Ascending aorta (tissue), 2 donors: ENCODE data around the gene ATXN1. TPM values are rescaled to one million over a fixed set of nuclear protein-coding genes. Genes with fewer than 3 reads are reported as not detected.

Experiments
- DNase-seq, 2 donors: peaks; one replicate each; pipeline ENCODE4 v3.0.0-alpha.2; 2019; ENCODE audit warnings: low spot score in 2 of 2
- H3K27ac ChIP-seq, 2 donors: fragments of 200-600 bp; sonication (generic); one replicate each; pipeline ENCODE4 v1.5.1; 2016 to 2017; ENCODE audit warnings: mild to moderate bottlenecking in 1 of 2
- H3K27me3 ChIP-seq: fragments of 200-600 bp; sonication (generic); one replicate; pipeline ENCODE4 v1.5.1; 2017
- H3K36me3 ChIP-seq, 2 donors: fragments of 200-600 bp; sonication (generic); one replicate each; pipeline ENCODE4 v1.5.1; 2016
- H3K4me1 ChIP-seq, 2 donors: fragments of 200-600 bp; sonication (generic); one replicate each; pipeline ENCODE4 v1.5.1; 2016 to 2017; ENCODE audit warnings: mild to moderate bottlenecking in 1 of 2
- H3K4me3 ChIP-seq, 2 donors: fragments of 200-600 bp; sonication (generic); one replicate each; pipeline ENCODE4 v1.5.1; 2016 to 2017; ENCODE audit warnings: mild to moderate bottlenecking in 1 of 2
- H3K9me3 ChIP-seq, 2 donors: fragments of 200-600 bp; sonication (generic); one replicate each; pipeline ENCODE4 v1.5.1; 2016
- CTCF ChIP-seq, 3 experiments: fragments of 200-600 bp in 2 of 3; fragments of 450-650 bp in 1 of 3; sonication (generic) in 2 of 3; IDR thresholded peaks; one replicate each; pipeline ENCODE4 v1.5.1; 2016 to 2019; ENCODE audit warnings: antibody characterized with exemption in 3 of 3, mild to moderate bottlenecking in 1 of 3, moderate library complexity in 1 of 3
- intact Hi-C: fragments of 100-400 bp; cut with DNase I; formaldehyde crosslinking; loops from one replicate; pipeline ENCODE4 v1.15.1; 2023
- total RNA-seq: library from RNA; depleted of rRNA; stranded (reverse); fragments of >200 nt; gene quantifications from one replicate; pipeline ENCODE4 v1.1.0, GENCODE V29; 2016

The ATXN1 gene
- total RNA-seq, 1 donor from 2014 or later = 68.3 TPM

DNA sequence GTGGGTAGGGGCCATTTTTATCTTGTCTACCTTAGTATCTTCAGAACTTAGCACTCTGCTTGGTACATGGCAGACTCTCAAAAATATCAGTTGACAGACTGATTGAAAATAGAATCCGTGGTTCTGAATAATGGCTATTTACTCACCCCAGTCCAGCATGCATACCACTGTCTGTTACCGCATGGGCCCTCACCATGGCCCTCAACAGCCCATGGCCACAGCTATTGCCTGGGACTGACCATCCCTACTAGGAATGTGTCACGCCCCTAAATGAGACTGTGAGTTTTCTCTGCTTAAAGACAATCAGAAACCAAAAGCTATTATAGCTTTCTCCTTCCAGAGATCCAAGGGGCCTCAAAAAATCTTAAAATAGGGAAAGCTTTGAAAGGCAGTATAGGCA is 207.7 kb downstream of the ATXN1 start:
- TF ChIP-seq CTCF (IDR thresholded peaks at IDR 0.05) = no peak
- Histone ChIP-seq H3K27ac (no peak overlapping the region), H3K27me3 (no peaks in the 10 kb centered on the region), H3K9me3 (no peaks in the 10 kb centered on the region), H3K36me3 (no peaks in the 10 kb centered on the region), H3K4me1 (peaks cover 0 to 3% of the 10 kb centered on the region in 2 donors), H3K4me3 (no peak overlapping the region)
- intact Hi-C loops = no loop called here
- DNase-seq = no peak

DNA sequence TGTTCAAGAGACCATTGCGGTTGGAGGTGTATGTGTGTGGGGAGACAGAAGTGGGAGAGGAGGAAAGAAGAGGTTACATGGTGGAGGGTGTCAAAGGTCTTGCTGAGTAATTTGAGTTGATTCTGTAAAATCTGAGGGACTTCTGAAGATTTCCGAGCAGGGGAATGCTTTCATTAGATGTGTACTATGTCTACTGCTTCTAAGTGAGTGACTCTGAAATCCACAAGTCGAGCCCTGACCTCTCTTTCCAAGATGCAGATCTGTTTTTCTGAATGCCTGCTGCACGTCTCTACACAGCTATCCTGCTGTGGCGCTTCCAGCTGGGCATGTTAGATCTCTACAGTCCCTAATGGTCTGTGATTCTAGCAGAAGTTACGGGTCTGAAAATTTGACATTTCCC is 209.8 kb downstream of the ATXN1 start:
- Histone ChIP-seq H3K27ac (no peak overlapping the region), H3K4me3 (no peak overlapping the region), H3K4me1 (no peaks in the 10 kb centered on the region), H3K27me3 (no peaks in the 10 kb centered on the region), H3K36me3 (no peaks in the 10 kb centered on the region), H3K9me3 (no peaks in the 10 kb centered on the region)
- intact Hi-C loops = no loop called here
- no peak for TF ChIP-seq CTCF (IDR thresholded peaks at IDR 0.05)
- no peak for DNase-seq

GRCh38 chr6:16548121-16548520 is 213.1 kb downstream of the ATXN1 start:
- H3K4me1 ChIP-seq = peaks cover 8 to 17% of the 10 kb centered on the region in 2 donors
- no peak for TF ChIP-seq CTCF (IDR thresholded peaks at IDR 0.05)
- no peaks in the 10 kb centered on the region for H3K9me3 ChIP-seq
- DNase-seq = no peak
- no peaks in the 10 kb centered on the region for H3K27me3 ChIP-seq
- no peaks in the 10 kb centered on the region for H3K36me3 ChIP-seq
- no peak overlapping the region for H3K27ac ChIP-seq
- no peak overlapping the region for H3K4me3 ChIP-seq
- intact Hi-C loops = no loop called here

GRCh38 chr6:16547587-16547986 is 213.7 kb downstream of the ATXN1 start:
- no peaks in the 10 kb centered on the region for H3K9me3 ChIP-seq
- no peaks in the 10 kb centered on the region for H3K27me3 ChIP-seq
- no peak overlapping the region for H3K27ac ChIP-seq
- intact Hi-C loops = no loop called here
- peaks cover 8 to 20% of the 10 kb centered on the region in 2 donors for H3K4me1 ChIP-seq
- no peak for DNase-seq
- no peaks in the 10 kb centered on the region for H3K36me3 ChIP-seq
- no peak overlapping the region for H3K4me3 ChIP-seq
- no peak for TF ChIP-seq CTCF (IDR thresholded peaks at IDR 0.05)

GRCh38 chr6:16546861-16547260 is 214.4 kb downstream of the ATXN1 start:
- H3K27ac ChIP-seq = no peak overlapping the region
- no peaks in the 10 kb centered on the region for H3K9me3 ChIP-seq
- no peak for TF ChIP-seq CTCF (IDR thresholded peaks at IDR 0.05)
- no peak for DNase-seq
- peaks cover 8 to 27% of the 10 kb centered on the region in 2 donors for H3K4me1 ChIP-seq
- no peak overlapping the region for H3K4me3 ChIP-seq
- intact Hi-C loops = no loop called here
- no peaks in the 10 kb centered on the region for H3K27me3 ChIP-seq
- H3K36me3 ChIP-seq = no peaks in the 10 kb centered on the region

- TF ChIP-seq CTCF (IDR thresholded peaks at IDR 0.05) = no peak
- H3K9me3 ChIP-seq = no peaks in the 10 kb centered on the region
- DNase-seq = no peak
- no peak overlapping the region for H3K4me3 ChIP-seq
- intact Hi-C loops = no loop called here
- peak overlapping the region in 1 of 2 donors; percentile 9 for H3K27ac ChIP-seq
- no peaks in the 10 kb centered on the region for H3K36me3 ChIP-seq
- no peaks in the 10 kb centered on the region for H3K27me3 ChIP-seq
- H3K4me1 ChIP-seq = peaks cover 10 to 34% of the 10 kb centered on the region in 2 donors
Observed at GRCh38 chr6:16545382-16545781, 215.9 kb downstream of the ATXN1 start.
